Measurements from ENCODE around the gene ATG9A. TPM values are rescaled to one million over a fixed set of nuclear protein-coding genes. Genes with fewer than 3 reads are reported as not detected.

Gene ATG9A
- total RNA-seq, 1 donor from 2014 or later: 40.6 TPM

DNA sequence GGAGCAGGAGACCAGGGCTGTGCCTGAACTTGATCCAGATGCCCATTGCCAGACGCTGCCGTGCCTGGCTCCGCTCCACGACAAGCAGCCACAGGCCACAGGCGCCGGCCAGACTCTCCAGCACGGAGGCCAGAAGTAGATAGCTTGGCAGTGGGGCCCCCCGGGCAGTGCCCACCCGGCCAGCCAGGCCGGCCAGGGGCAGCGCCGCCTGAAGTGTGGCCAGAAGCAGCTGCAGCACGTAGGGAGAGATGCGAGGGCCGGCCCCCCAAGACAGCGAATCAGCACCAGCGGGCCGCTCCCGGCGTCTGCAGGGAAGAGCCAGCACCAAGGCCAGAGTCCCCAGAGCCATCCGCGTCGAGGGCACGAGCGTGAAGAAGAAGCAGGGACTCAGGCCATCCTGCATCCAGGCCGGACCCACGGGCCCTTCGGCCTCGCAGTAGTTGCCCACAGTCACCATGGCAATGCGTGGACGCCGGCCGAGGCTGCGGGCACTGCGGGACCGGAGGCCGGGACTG, 11.2 kb downstream of the ATG9A start:
- Mint-ChIP-seq H3K4me3 (peak overlapping the region; percentile 81), H3K27me3 (ENCODE audit: low read depth) (no peaks in the 10 kb centered on the region), H3K36me3 (peaks cover 25% of the 10 kb centered on the region), H3K27ac (peak overlapping the region; percentile 97), H3K9me3 (no peaks in the 10 kb centered on the region), H3K4me1 (peaks cover 23% of the 10 kb centered on the region)
- TF ChIP-seq CTCF (IDR thresholded peaks at IDR 0.05; ENCODE audit: unreplicated experiment): no peak
- peak in 1 of 2 experiments; percentile 74 for DNase-seq (ENCODE audit: low spot score in 2 of 2, unreplicated experiment in 2 of 2)

GRCh38 chr2:219216535-219216915, 12.9 kb downstream of the ATG9A start:
- Mint-ChIP-seq H3K27me3 (ENCODE audit: low read depth) (no peaks in the 10 kb centered on the region), H3K9me3 (no peaks in the 10 kb centered on the region), H3K4me1 (peaks cover 23% of the 10 kb centered on the region), H3K27ac (no peak overlapping the region), H3K36me3 (peaks cover 26% of the 10 kb centered on the region), H3K4me3 (peak overlapping the region; percentile 34)
- no peak for TF ChIP-seq CTCF (IDR thresholded peaks at IDR 0.05; ENCODE audit: unreplicated experiment)
- no peak for DNase-seq (ENCODE audit: low spot score in 2 of 2, unreplicated experiment in 2 of 2)

GRCh38 chr2:219215871-219216534, 13.4 kb downstream of the ATG9A start:
- Mint-ChIP-seq H3K4me1 (peaks cover 23% of the 10 kb centered on the region), H3K4me3 (no peak overlapping the region), H3K36me3 (peaks cover 22% of the 10 kb centered on the region), H3K27ac (no peak overlapping the region), H3K27me3 (ENCODE audit: low read depth) (no peaks in the 10 kb centered on the region), H3K9me3 (no peaks in the 10 kb centered on the region)
- no peak for TF ChIP-seq CTCF (IDR thresholded peaks at IDR 0.05; ENCODE audit: unreplicated experiment)
- no peak for DNase-seq (ENCODE audit: low spot score in 2 of 2, unreplicated experiment in 2 of 2)

DNA sequence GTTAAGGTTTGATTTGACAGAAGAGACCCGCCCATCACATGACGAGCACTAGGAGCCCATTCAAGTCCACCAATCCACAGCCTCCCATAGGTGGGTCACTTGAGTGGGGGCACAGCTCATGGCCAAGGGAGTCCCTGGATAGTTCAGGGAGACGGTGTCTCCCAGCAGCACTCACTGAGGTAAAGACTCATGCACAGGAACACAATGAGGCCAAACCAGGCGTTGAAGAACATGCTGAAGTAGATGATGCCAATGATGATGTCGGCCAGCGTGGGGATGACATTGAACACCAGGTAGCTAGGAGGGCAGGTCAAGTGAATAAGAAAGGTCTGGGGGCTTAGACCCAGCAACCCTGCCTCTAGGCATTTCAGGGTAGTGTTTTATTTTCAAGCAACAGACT, 14.7 kb downstream of the ATG9A start:
- peaks cover 23% of the 10 kb centered on the region for H3K4me1 Mint-ChIP-seq
- H3K36me3 Mint-ChIP-seq: peaks cover 15% of the 10 kb centered on the region
- H3K27me3 Mint-ChIP-seq (ENCODE audit: low read depth): no peaks in the 10 kb centered on the region
- no peaks in the 10 kb centered on the region for H3K9me3 Mint-ChIP-seq
- H3K4me3 Mint-ChIP-seq: no peak overlapping the region
- TF ChIP-seq CTCF (IDR thresholded peaks at IDR 0.05; ENCODE audit: unreplicated experiment): no peak
- no peak for DNase-seq (ENCODE audit: low spot score in 2 of 2, unreplicated experiment in 2 of 2)
- H3K27ac Mint-ChIP-seq: no peak overlapping the region

- Mint-ChIP-seq H3K27me3 (ENCODE audit: low read depth) (no peaks in the 10 kb centered on the region), H3K36me3 (peaks cover 16% of the 10 kb centered on the region), H3K27ac (no peak overlapping the region), H3K4me3 (no peak overlapping the region), H3K9me3 (no peaks in the 10 kb centered on the region), H3K4me1 (peaks cover 17% of the 10 kb centered on the region)
- no peak for DNase-seq (ENCODE audit: low spot score in 2 of 2, unreplicated experiment in 2 of 2)
- no peak for TF ChIP-seq CTCF (IDR thresholded peaks at IDR 0.05; ENCODE audit: unreplicated experiment)
Observed at GRCh38 chr2:219214141-219214540, 15.3 kb downstream of the ATG9A start.
